Stomach (tissue), 9 donors: Measurements from ENCODE around the gene RALGAPB. TPM values are rescaled to one million over a fixed set of nuclear protein-coding genes. Genes with fewer than 3 reads are reported as not detected.
"Not testable (repeated sequence)": the region's sequence is repeated elsewhere in the genome, so short reads cannot be mapped to it uniquely, and the experiment has no call there.

ENCODE experiments used
- DNase-seq, 2 donors: peaks; one replicate each; pipeline versions ENCODE4 v3.0.0 to v3.0.0-alpha.2; 2013 to 2019
- H3K27ac ChIP-seq, 5 donors: fragments of 200-600 bp in 4 of 5; sonication (generic) in 4 of 5; one replicate each; pipeline ENCODE4 v1.5.1; 2013 to 2019; ENCODE audit warnings: mild to moderate bottlenecking in 1 of 5, moderate library complexity in 1 of 5
- H3K27me3 ChIP-seq, 3 donors: fragments of 200-600 bp; sonication (generic); one replicate each; pipeline ENCODE4 v1.5.1; 2017 to 2019; ENCODE audit warnings: mixed run types in 1 of 3
- H3K36me3 ChIP-seq, 4 donors: fragments of 200-600 bp; sonication (generic); 1 replicate in 3 of 4; 2 replicates in 1 of 4; pipeline ENCODE4 v1.5.1; 2016 to 2019
- H3K4me1 ChIP-seq, 4 donors: fragments of 200-600 bp; sonication (generic); one replicate each; pipeline ENCODE4 v1.5.1; 2016 to 2019
- H3K4me3 ChIP-seq, 4 donors: fragments of 200-600 bp; sonication (generic) in 3 of 4; one replicate each; pipeline ENCODE4 v1.5.1; 2016 to 2019; ENCODE audit warnings: mild to moderate bottlenecking in 1 of 4
- H3K9me3 ChIP-seq, 4 donors: fragments of 200-600 bp; sonication (generic); one replicate each; pipeline ENCODE4 v1.5.1; 2016 to 2019
- CTCF ChIP-seq, 7 experiments: fragments of 450-650 bp in 4 of 7; fragments of 200-600 bp in 3 of 7; sonication (generic) in 3 of 7; IDR thresholded peaks; one replicate each; pipeline ENCODE4 v1.5.1; 2016 to 2019; ENCODE audit warnings: antibody characterized with exemption in 7 of 7, control low read depth in 2 of 7, mild to moderate bottlenecking in 1 of 7
- EP300 ChIP-seq: sonication (generic); formaldehyde crosslinking; IDR thresholded peaks from one replicate; pipeline ENCODE4 v1.6.1; 2017; ENCODE audit warnings: antibody characterized with exemption
- POLR2A ChIP-seq, 4 donors: fragments of 450-650 bp; IDR thresholded peaks; one replicate each; pipeline ENCODE4 v1.6.1; 2016; ENCODE audit warnings: antibody characterized with exemption in 4 of 4, control low read depth in 2 of 4, mild to moderate bottlenecking in 1 of 4, moderate library complexity in 1 of 4
- POLR2AphosphoS5 ChIP-seq, 3 donors: sonication (generic); formaldehyde crosslinking; IDR thresholded peaks; one replicate each; pipeline ENCODE4 v1.6.1; 2016; ENCODE audit warnings: antibody characterized with exemption in 3 of 3
- WGBS, 5 donors: extraction: QIAGEN DNeasy Blood & Tissue Kit in 3 of 5; methylation state at CpG; one replicate each; pipeline versions ENCODE4 v1.1.5 to v1.1.7; 2013 to 2018; 5-methylcytosine and 5-hydroxymethylcytosine counted together
- intact Hi-C: fragments of 100-400 bp; cut with DNase I; formaldehyde crosslinking; loops from one replicate; pipeline ENCODE4 v1.15.1; 2023; ENCODE audit warnings: low total_unique reads
- polyA plus RNA-seq, 3 donors: library from polyadenylated mRNA; stranded (reverse); fragments of 200-250 nt; gene quantifications; one replicate each; pipeline ENCODE4 v1.2.3, GENCODE V29; 2013
- total RNA-seq, 5 donors: library from RNA; depleted of rRNA; stranded (reverse); fragments of >200 nt; gene quantifications; one replicate each; pipeline versions ENCODE4 v1.1.0 to v1.2.3, GENCODE V29; 2014 to 2016
- donor health status: healthy with polysubstance abuse.
- donor health status: Bipolar disorder and iron deficiency.
- donor health status: healthy.

RALGAPB gene
- total and polyA plus RNA-seq, 8 donors = 5.4 to 57.5 (median 36.5) TPM

- DNase-seq = no peak
- Histone ChIP-seq H3K27me3 (no peaks in the 10 kb centered on the region), H3K4me3 (no peak overlapping the region), H3K9me3 (no peaks in the 10 kb centered on the region), H3K4me1 (no peaks in the 10 kb centered on the region), H3K36me3 (peaks cover 12 to 96% (median 91%) of the 10 kb centered on the region in 4 donors), H3K27ac (no peak overlapping the region)
- intact Hi-C loops = no loop called here
- 39 to 62% (median 49%) methylated on average over 1 of the region's 1 CpG for WGBS, 5 donors
- no peak for TF ChIP-seq EP300
- TF ChIP-seq CTCF (IDR thresholded peaks at IDR 0.05) = no peak
- TF ChIP-seq POLR2AphosphoS5 (IDR thresholded peaks at IDR 0.05) = no peak
- no peak for TF ChIP-seq POLR2A (IDR thresholded peaks at IDR 0.05)
Measured at GRCh38 chr20:38499366-38499765, 26.7 kb downstream of the RALGAPB start.

- Histone ChIP-seq H3K4me3 (no peak overlapping the region), H3K27me3 (no peaks in the 10 kb centered on the region), H3K9me3 (peaks cover 0 to 4% (median 0%) of the 10 kb centered on the region in 4 donors), H3K27ac (no peak overlapping the region), H3K36me3 (peaks cover 8 to 91% (median 81%) of the 10 kb centered on the region in 4 donors), H3K4me1 (no peaks in the 10 kb centered on the region)
- WGBS, 5 donors = 89 to 97% (median 94%) methylated on average over 2 of the region's 2 CpGs
- intact Hi-C loops = no loop called here
- no peak for TF ChIP-seq POLR2AphosphoS5 (IDR thresholded peaks at IDR 0.05)
- TF ChIP-seq POLR2A (IDR thresholded peaks at IDR 0.05) = no peak
- no peak for TF ChIP-seq CTCF (IDR thresholded peaks at IDR 0.05)
- TF ChIP-seq EP300 = no peak
- DNase-seq = no peak
Measured at GRCh38 chr20:38501858-38502436, 29.3 kb downstream of the RALGAPB start.

- Histone ChIP-seq H3K27ac (no peak overlapping the region), H3K36me3 (peaks cover 11 to 83% (median 72%) of the 10 kb centered on the region in 4 donors), H3K27me3 (no peaks in the 10 kb centered on the region), H3K4me1 (no peaks in the 10 kb centered on the region), H3K9me3 (peaks cover 0 to 4% (median 0%) of the 10 kb centered on the region in 4 donors), H3K4me3 (no peak overlapping the region)
- no peak for DNase-seq
- TF ChIP-seq POLR2AphosphoS5 (IDR thresholded peaks at IDR 0.05) (no peak), CTCF (IDR thresholded peaks at IDR 0.05) (no peak), EP300 (no peak), POLR2A (IDR thresholded peaks at IDR 0.05) (no peak)
- 94 to 100% (median 98%) methylated on average over 3 of the region's 3 CpGs for WGBS, 5 donors
- intact Hi-C loops = no loop called here
Measured at GRCh38 chr20:38504368-38505090, 31.9 kb downstream of the RALGAPB start.

GRCh38 chr20:38505091-38505455 is 32.4 kb downstream of the RALGAPB start:
- WGBS, 5 donors = 98 to 100% (median 98%) methylated on average over 4 of the region's 4 CpGs
- no peak for TF ChIP-seq POLR2AphosphoS5 (IDR thresholded peaks at IDR 0.05)
- no peak for TF ChIP-seq POLR2A (IDR thresholded peaks at IDR 0.05)
- TF ChIP-seq EP300 = no peak
- TF ChIP-seq CTCF (IDR thresholded peaks at IDR 0.05) = no peak
- Histone ChIP-seq H3K36me3 (peaks cover 11 to 83% (median 72%) of the 10 kb centered on the region in 4 donors), H3K4me3 (no peak overlapping the region), H3K9me3 (peaks cover 0 to 4% (median 0%) of the 10 kb centered on the region in 4 donors), H3K4me1 (no peaks in the 10 kb centered on the region), H3K27me3 (no peaks in the 10 kb centered on the region), H3K27ac (no peak overlapping the region)
- intact Hi-C loops = no loop called here
- DNase-seq = no peak

GRCh38 chr20:38511726-38512125 is 39.1 kb downstream of the RALGAPB start:
- H3K27me3 ChIP-seq, H3K4me3 ChIP-seq, DNase-seq, intact Hi-C loops, H3K4me1 ChIP-seq, H3K27ac ChIP-seq, H3K9me3 ChIP-seq: not testable (repeated sequence)
- 93 to 99% (median 97%) methylated on average over 19 of the region's 19 CpGs for WGBS, 5 donors
- peaks cover 13 to 74% (median 65%) of the 10 kb centered on the region in 4 donors for H3K36me3 ChIP-seq
